H1 (cell line): ENCODE measurements around the gene TEKT4. TPM values are rescaled to one million over a fixed set of nuclear protein-coding genes. Genes with fewer than 3 reads are reported as not detected.

Experiments
- CTCF ChIA-PET: fragments of 300-600 bp; sonication (Branson Sonifier 250); formaldehyde crosslinking; loops from one replicate; lab custom pipeline; 2021; ENCODE audit not compliant: partially characterized antibody; lab: Charles Lee
- POLR2A ChIA-PET: fragments of 300-600 bp; sonication (Branson Sonifier 250); formaldehyde crosslinking; loops from one replicate; lab custom pipeline; 2021; ENCODE audit warnings: inconsistent platforms; ENCODE audit not compliant: partially characterized antibody; lab: Charles Lee
- DNase-seq, 2 experiments: peaks; one replicate each; pipeline versions ENCODE4 v3.0.0 to v3.0.0-alpha.2; 2010 to 2022; ENCODE audit warnings: low spot score in 2 of 2, low read depth in 1 of 2, mixed read lengths in 1 of 2
- FAIRE-seq: peaks from 2 replicates; lab custom pipeline; 2011; peaks lifted over from hg19 to GRCh38; lab: Jason Lieb, UNC
- H2AFZ ChIP-seq: 2 replicates; pipeline ENCODE4 v1.8.1; 2012; ENCODE audit warnings: low read length, inconsistent platforms
- H2AK5ac ChIP-seq: 2 replicates; pipeline ENCODE4 v1.6.1; 2013; ENCODE audit warnings: low read depth, low read length
- H2BK120ac ChIP-seq: replicated peaks from 2 replicates; pipeline ENCODE3; 2013; ENCODE audit warnings: low read depth, low read length, inconsistent platforms
- H2BK12ac ChIP-seq: 2 replicates; pipeline ENCODE4 v1.6.1; 2013; ENCODE audit warnings: low read depth, low read length
- H2BK15ac ChIP-seq: 2 replicates; pipeline ENCODE4 v1.6.1; 2013; ENCODE audit warnings: low read length
- H2BK20ac ChIP-seq: 2 replicates; pipeline ENCODE4 v1.6.1; 2013; ENCODE audit warnings: low read length
- H2BK5ac ChIP-seq: 2 replicates; pipeline ENCODE4 v1.6.1; 2013; ENCODE audit warnings: low read depth, low read length
- H3K14ac ChIP-seq: 2 replicates; pipeline ENCODE4 v1.6.1; 2013; ENCODE audit warnings: inconsistent platforms; ENCODE audit not compliant: insufficient read length
- H3K18ac ChIP-seq: 2 replicates; pipeline ENCODE4 v1.6.1; 2013; ENCODE audit warnings: low read length; ENCODE audit errors: extremely low read depth
- H3K23ac ChIP-seq: 2 replicates; pipeline ENCODE4 v1.6.1; 2013; ENCODE audit warnings: inconsistent platforms; ENCODE audit not compliant: insufficient read length
- H3K23me2 ChIP-seq: 2 replicates; pipeline ENCODE4 v1.6.1; 2013; ENCODE audit warnings: low read depth, low read length
- H3K27ac ChIP-seq: 2 replicates; pipeline ENCODE4 v1.6.1; 2011; ENCODE audit warnings: low read depth, low read length, inconsistent platforms
- H3K27me3 ChIP-seq, 4 experiments: replicated peaks in 1 of 4; 1 replicate in 1 of 4; 2 replicates in 3 of 4; pipeline versions ENCODE4 v1.6.1 to v1.8.1; 2011 to 2013; ENCODE audit warnings: low read length in 3 of 4, mild to moderate bottlenecking in 3 of 4, inconsistent platforms in 2 of 4, mixed read lengths in 2 of 4, moderate library complexity in 1 of 4; ENCODE audit not compliant: control insufficient read depth in 3 of 4, insufficient read depth in 3 of 4; ENCODE audit errors: extremely low read depth in 1 of 4
- H3K36me3 ChIP-seq, 4 experiments: 2 replicates each; pipeline versions ENCODE4 v1.6.1 to v1.8.1; 2011 to 2013; ENCODE audit warnings: mild to moderate bottlenecking in 4 of 4, low read length in 3 of 4, moderate library complexity in 2 of 4, control low read depth in 1 of 4, inconsistent platforms in 1 of 4; ENCODE audit not compliant: insufficient read depth in 4 of 4, control insufficient read depth in 2 of 4
- H3K4ac ChIP-seq: replicated peaks from 2 replicates; pipeline ENCODE3; 2013; ENCODE audit warnings: low read length, low read depth, mixed read lengths, inconsistent platforms; ENCODE audit not compliant: insufficient read length
- H3K4me1 ChIP-seq, 4 experiments: replicated peaks in 1 of 4; 1 replicate in 1 of 4; 2 replicates in 3 of 4; pipeline versions ENCODE4 v1.6.1 to v1.8.1; 2011 to 2013; ENCODE audit warnings: low read length in 3 of 4, inconsistent platforms in 2 of 4, mixed read lengths in 1 of 4; ENCODE audit not compliant: insufficient read depth in 4 of 4, control insufficient read depth in 3 of 4
- H3K4me2 ChIP-seq, 2 experiments: 2 replicates each; pipeline versions ENCODE4 v1.6.1 to v1.8.1; 2011 to 2013; ENCODE audit warnings: low read depth in 2 of 2, low read length in 2 of 2, control low read depth in 1 of 2, inconsistent platforms in 1 of 2, mild to moderate bottlenecking in 1 of 2; ENCODE audit not compliant: insufficient read depth in 1 of 2
- H3K4me3 ChIP-seq, 4 experiments: fragments of 200-600, 300-600 bp in 1 of 4; sonication (generic), shearing (Covaris generic), sonication (Bioruptor Twin) in 1 of 4; 2 replicates each; pipeline versions ENCODE4 v1.5.1 to v1.8.1; 2011 to 2016; ENCODE audit warnings: low read length in 4 of 4, low read depth in 3 of 4, control low read depth in 2 of 4, inconsistent platforms in 2 of 4, mild to moderate bottlenecking in 2 of 4, mixed read lengths in 1 of 4, moderate library complexity in 1 of 4; ENCODE audit not compliant: insufficient read depth in 2 of 4; ENCODE audit errors: extremely low read depth in 1 of 4
- H3K56ac ChIP-seq: replicated peaks from 2 replicates; pipeline ENCODE3; 2013; ENCODE audit warnings: low read depth, mild to moderate bottlenecking, mixed read lengths, low read length, inconsistent platforms; ENCODE audit not compliant: insufficient read length
- H3K79me1 ChIP-seq: 2 replicates; pipeline ENCODE4 v1.6.1; 2013; ENCODE audit warnings: low read depth, low read length, control low read depth
- H3K79me2 ChIP-seq, 2 experiments: 2 replicates each; pipeline versions ENCODE4 v1.6.1 to v1.8.1; 2012 to 2013; ENCODE audit warnings: low read length in 2 of 2, mild to moderate bottlenecking in 2 of 2, inconsistent platforms in 1 of 2; ENCODE audit not compliant: insufficient read depth in 2 of 2, control insufficient read depth in 1 of 2
- H3K9ac ChIP-seq, 4 experiments: replicated peaks in 1 of 4; 1 replicate in 1 of 4; 2 replicates in 3 of 4; pipeline versions ENCODE4 v1.6.1 to v1.8.1; 2011 to 2013; ENCODE audit warnings: low read depth in 3 of 4, low read length in 3 of 4, control low read depth in 2 of 4, mild to moderate bottlenecking in 2 of 4, moderate library complexity in 2 of 4, inconsistent platforms in 1 of 4; ENCODE audit errors: extremely low read depth in 1 of 4
- H3K9me3 ChIP-seq, 2 experiments: 2 replicates each; pipeline versions ENCODE4 v1.6.1 to v1.8.1; 2012 to 2013; ENCODE audit warnings: mild to moderate bottlenecking in 2 of 2, moderate library complexity in 2 of 2, control low read depth in 1 of 2, inconsistent platforms in 1 of 2, low read depth in 1 of 2, low read length in 1 of 2, mixed read lengths in 1 of 2; ENCODE audit not compliant: insufficient read depth in 2 of 2
- H4K20me1 ChIP-seq, 2 experiments: replicated peaks in 1 of 2; 2 replicates each; pipeline versions ENCODE3 to v1.8.1; 2011 to 2013; ENCODE audit warnings: inconsistent platforms in 2 of 2, low read length in 2 of 2, mild to moderate bottlenecking in 1 of 2; ENCODE audit not compliant: insufficient read depth in 2 of 2, control insufficient read depth in 1 of 2
- H4K5ac ChIP-seq: 2 replicates; pipeline ENCODE4 v1.6.1; 2013; ENCODE audit warnings: low read length, low read depth, mixed read lengths, inconsistent platforms; ENCODE audit not compliant: insufficient read length
- H4K8ac ChIP-seq: 2 replicates; pipeline ENCODE4 v1.8.0; 2013; ENCODE audit warnings: mild to moderate bottlenecking, moderate library complexity, low read length, inconsistent platforms; ENCODE audit not compliant: insufficient read depth; ENCODE audit errors: extremely low read depth
- H4K91ac ChIP-seq: replicated peaks from 2 replicates; pipeline ENCODE3; 2013; ENCODE audit warnings: low read length, mixed read lengths, inconsistent platforms; ENCODE audit not compliant: insufficient read length
- BACH1 ChIP-seq: IDR thresholded peaks from 2 replicates; pipeline ENCODE4 v1.6.1; 2012; ENCODE audit warnings: low read length, improper control_type of control experiment
- CTBP2 ChIP-seq: IDR thresholded peaks from 2 replicates; pipeline ENCODE4 v1.7.0; 2011; ENCODE audit warnings: borderline replicate concordance, mild to moderate bottlenecking, moderate library complexity, mixed read lengths, low read length; ENCODE audit not compliant: insufficient read depth, insufficient read length
- E2F6 ChIP-seq: IDR thresholded peaks from 2 replicates; pipeline ENCODE4 v1.6.1; 2012; ENCODE audit warnings: inconsistent platforms
- FOSL1 ChIP-seq: IDR thresholded peaks from 2 replicates; pipeline ENCODE4 v1.6.1; 2011; ENCODE audit warnings: mild to moderate bottlenecking, low read depth, low read length, moderate library complexity; ENCODE audit not compliant: insufficient read depth
- GTF2F1 ChIP-seq: IDR thresholded peaks from 2 replicates; pipeline ENCODE4 v1.6.1; 2012; ENCODE audit warnings: low read depth, low read length, improper control_type of control experiment, borderline replicate concordance
- HDAC6 ChIP-seq: IDR thresholded peaks from one replicate; pipeline ENCODE4 v1.7.1; 2012; ENCODE audit warnings: low read depth, mild to moderate bottlenecking, inconsistent platforms, low read length, moderate library complexity
- KDM5A ChIP-seq: fragments of 200-600 bp; IDR thresholded peaks from 2 replicates; pipeline ENCODE4 v1.7.1; 2012; ENCODE audit warnings: mild to moderate bottlenecking, low read length, inconsistent platforms, mixed read lengths
- MAX ChIP-seq: IDR thresholded peaks from 2 replicates; pipeline ENCODE4 v1.6.1; 2012; ENCODE audit warnings: inconsistent platforms
- POLR2AphosphoS5 ChIP-seq: IDR thresholded peaks from 2 replicates; pipeline ENCODE4 v1.6.1; 2011; ENCODE audit warnings: low read depth, low read length
- POU5F1 ChIP-seq: IDR thresholded peaks from 2 replicates; pipeline ENCODE4 v1.6.1; 2011; ENCODE audit warnings: low read depth, mild to moderate bottlenecking, low read length, moderate library complexity
- SIRT6 ChIP-seq: IDR thresholded peaks from one replicate; pipeline ENCODE4 v1.7.1; 2012; ENCODE audit warnings: low read length, inconsistent platforms
- YY1 ChIP-seq: IDR thresholded peaks from 2 replicates; pipeline ENCODE4 v1.6.1; 2011; ENCODE audit warnings: low read depth, mild to moderate bottlenecking, low read length
- WGBS, 2 experiments: shearing (Covaris generic) in 1 of 2; methylation state at CpG; one replicate each; pipeline versions ENCODE4 v1.1.6 to v1.1.7; 2013 to 2015; ENCODE audit warnings: low lambda C conversion rate in 2 of 2, mixed read lengths in 2 of 2, inconsistent platforms in 1 of 2, low coverage in 1 of 2, missing lambda C conversion rate in 1 of 2; ENCODE audit not compliant: insufficient replicate concordance in 2 of 2, insufficient coverage in 1 of 2, insufficient read length in 1 of 2; ENCODE audit errors: extremely low coverage in 1 of 2, missing lambda C conversion rate in 1 of 2; 5-methylcytosine and 5-hydroxymethylcytosine counted together
- polyA plus RNA-seq, 7 experiments: library from polyadenylated mRNA; depleted of rRNA in 3 of 7; stranded (reverse) in 5 of 7; unstranded in 2 of 7; fragments of >200 nt in 5 of 7; fragments of 200-250 nt in 2 of 7; gene quantifications; 1 replicate in 5 of 7; 2 replicates in 1 of 7; 4 replicates in 1 of 7; pipeline versions ENCODE4 v1.2.1 to v1.2.3, GENCODE V29; 2011 to 2013; ENCODE audit warnings: missing spikeins in 2 of 7, mixed read lengths in 2 of 7
- total RNA-seq: library from RNA; stranded (reverse); fragmentation: NEBNext Ultra II Directional; extraction: Animal tissue kit (Norgen Biotek cat#: 25700); gene quantifications from 2 replicates; pipeline ENCODE4 v1.2.1, GENCODE V29; 2021

Gene TEKT4
- total and polyA plus RNA-seq, 2 of the 8 experiments (the other 6 are each of a cell fraction or from before 2014, with no cell fraction given), result not detected

- Histone ChIP-seq H3K4me3 (no peak overlapping the region; a peak in 1 of 8 replicates), H2BK12ac (no peak overlapping the region), H3K23me2 (no peaks in the 10 kb centered on the region), H4K20me1 (no peaks in the 10 kb centered on the region), H3K9ac (no peak overlapping the region), H3K79me1 (no peaks in the 10 kb centered on the region), H2AK5ac (no peak overlapping the region), H3K36me3 (no peaks in the 10 kb centered on the region), H4K91ac (no peak overlapping the region), H4K5ac (no peak overlapping the region), H3K4me1 (no peaks in the 10 kb centered on the region; a peak in 1 of 7 replicates), H2BK5ac (no peak overlapping the region), H3K9me3 (peaks cover 40 to 78% of the 10 kb centered on the region in 2 experiments; a peak in 3 of 4 replicates), H3K14ac (no peak overlapping the region), H4K8ac (no peak overlapping the region), H3K27me3 (peaks cover 0 to 4% (median 0%) of the 10 kb centered on the region in 4 experiments; a peak in 1 of 7 replicates), H2AFZ (no peak overlapping the region), H2BK15ac (no peak overlapping the region), H3K4me2 (no peak overlapping the region), H3K4ac (no peak overlapping the region), H3K23ac (no peak overlapping the region), H2BK20ac (no peak overlapping the region), H3K18ac (no peak overlapping the region), H3K27ac (no peak overlapping the region), H3K56ac (no peak overlapping the region), H2BK120ac (no peak overlapping the region), H3K79me2 (no peaks in the 10 kb centered on the region)
- ChIA-PET CTCF (no interaction called here), POLR2A (no interaction called here)
- FAIRE-seq (no peak), DNase-seq (no peak)
- WGBS, 2 experiments, result 87% methylated on average over 21 of the region's 22 CpGs; no CpG with 5 or more reads in 1 of the 2 experiments
- no peak for TF ChIP-seq POU5F1
- TF ChIP-seq HDAC6, result no peak
- TF ChIP-seq MAX, result no peak
- TF ChIP-seq CTBP2, result no peak
- no peak for TF ChIP-seq FOSL1
- no peak for TF ChIP-seq YY1
- TF ChIP-seq E2F6, result no peak
- TF ChIP-seq KDM5A, result no peak
- no peak for TF ChIP-seq GTF2F1
- TF ChIP-seq BACH1, result no peak
- TF ChIP-seq POLR2AphosphoS5, result no peak
- no peak for TF ChIP-seq SIRT6
Measured at GRCh38 chr2:94869552-94870439, 1.4 kb upstream of the TEKT4 start.
